ENCODE results near the gene ELOA2.
"Not testable (repeated sequence)": the region's sequence is repeated elsewhere in the genome, so short reads cannot be mapped to it uniquely, and the experiment has no call there.

Gene ELOA2

GRCh38 chr18:47036927-47037578 lies 1.6 kb upstream of the ELOA2 start:
- FAIRE-seq (no peak), DNase-seq (ENCODE audit: insufficient read length) (no peak)
- TF ChIP-seq POLR2A (IDR thresholded peaks at IDR 0.05; ENCODE audit: low read depth, low read length) = no peak
- TF ChIP-seq TAF1 (IDR thresholded peaks at IDR 0.05; ENCODE audit: borderline replicate concordance, low read depth, low read length) = no peak
- no peak for TF ChIP-seq POLR2AphosphoS5 (IDR thresholded peaks at IDR 0.05; ENCODE audit: low read depth, low read length)

- FAIRE-seq (no peak), DNase-seq (ENCODE audit: insufficient read length) (no peak)
Measured at GRCh38 chr18:47036298-47036874, 965 bp upstream of the ELOA2 start.

GRCh38 chr18:47034591-47034990 lies 830 bp downstream of the ELOA2 start:
- FAIRE-seq; DNase-seq (ENCODE audit: insufficient read length): not testable (repeated sequence)

More at GRCh38 chr18:47036298-47036874, 965 bp upstream of the ELOA2 start:
- TF ChIP-seq TAF1 (IDR thresholded peaks at IDR 0.05; ENCODE audit: borderline replicate concordance, low read depth, low read length) = no peak
- no peak for TF ChIP-seq POLR2AphosphoS5 (IDR thresholded peaks at IDR 0.05; ENCODE audit: low read depth, low read length)
- TF ChIP-seq POLR2A (IDR thresholded peaks at IDR 0.05; ENCODE audit: low read depth, low read length) = no peak

- FAIRE-seq (no peak), DNase-seq (ENCODE audit: insufficient read length) (no peak)
- TF ChIP-seq POLR2AphosphoS5 (IDR thresholded peaks at IDR 0.05; ENCODE audit: low read depth, low read length) (no peak), TAF1 (IDR thresholded peaks at IDR 0.05; ENCODE audit: borderline replicate concordance, low read depth, low read length) (no peak), POLR2A (IDR thresholded peaks at IDR 0.05; ENCODE audit: low read depth, low read length) (no peak)
Measured at GRCh38 chr18:47032945-47033344, 2.5 kb downstream of the ELOA2 start.

GRCh38 chr18:47030887-47031286 lies 4.5 kb downstream of the ELOA2 start:
- FAIRE-seq; DNase-seq (ENCODE audit: insufficient read length): not testable (repeated sequence)

- not testable (repeated sequence) for FAIRE-seq; DNase-seq (ENCODE audit: insufficient read length)
Measured at GRCh38 chr18:47029684-47030353, 5.6 kb downstream of the ELOA2 start.

- not testable (repeated sequence) for DNase-seq (ENCODE audit: insufficient read length); FAIRE-seq
Measured at GRCh38 chr18:47028738-47029137, 6.7 kb downstream of the ELOA2 start.

GRCh38 chr18:47025557-47026174 lies 9.8 kb downstream of the ELOA2 start:
- not testable (repeated sequence) for FAIRE-seq; DNase-seq (ENCODE audit: insufficient read length)

- not testable (repeated sequence) for FAIRE-seq; DNase-seq (ENCODE audit: insufficient read length)
Measured at GRCh38 chr18:47023769-47024465, 11.5 kb downstream of the ELOA2 start.

GRCh38 chr18:47022821-47023220 lies 12.6 kb downstream of the ELOA2 start:
- not testable (repeated sequence) for DNase-seq (ENCODE audit: insufficient read length); FAIRE-seq

GRCh38 chr18:47020757-47021156 lies 14.7 kb downstream of the ELOA2 start:
- not testable (repeated sequence) for FAIRE-seq; DNase-seq (ENCODE audit: insufficient read length)

- FAIRE-seq; DNase-seq (ENCODE audit: insufficient read length): not testable (repeated sequence)
Measured at GRCh38 chr18:47019870-47020269, 15.6 kb downstream of the ELOA2 start.
